ENCODE data around the gene CWH43.

Gene CWH43

DNA sequence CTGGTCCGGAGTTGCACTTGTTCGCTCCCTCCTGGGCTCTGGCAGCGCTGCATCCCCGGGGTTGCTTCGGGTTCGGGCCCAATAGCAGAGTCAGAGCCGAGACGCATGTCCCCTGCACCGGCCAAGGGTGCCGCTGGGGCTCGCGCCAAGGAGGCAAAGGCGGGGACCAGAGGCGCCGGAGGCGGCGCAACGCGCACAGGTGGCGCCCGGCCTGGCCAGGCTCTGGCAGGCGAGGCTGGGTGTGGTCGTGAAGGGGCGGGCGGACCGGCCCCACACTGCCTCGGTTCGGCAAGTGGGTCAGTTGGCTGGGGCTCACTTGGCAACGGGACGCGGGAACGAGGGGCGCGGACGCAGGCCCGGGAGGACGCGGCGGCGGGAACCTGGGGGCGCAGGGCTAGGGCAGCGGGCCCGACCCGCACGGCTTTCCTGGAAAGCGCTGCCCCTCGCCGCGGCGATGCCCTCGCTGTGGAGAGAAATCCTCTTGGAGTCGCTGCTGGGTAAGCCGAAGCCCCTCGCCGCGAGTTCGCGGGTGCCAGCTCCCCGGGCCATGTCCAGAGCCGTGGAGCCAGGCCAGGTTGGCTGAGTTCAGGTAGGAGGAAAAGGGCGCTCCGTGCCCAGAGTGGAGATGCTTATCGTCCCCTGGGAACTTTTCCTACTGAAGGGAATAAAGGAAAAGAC lies at the start of gene CWH43:
Gene CWH43, plus strand, starts transcription at position 300 of the 678 bp plus-strand sequence. Its CDS starts 155 bp downstream, at position 455.
- H3K9ac ChIP-seq (ENCODE audit: low read depth, low read length), result peak within 1 kb of the TSS; percentile 38; the same call in 1 of the 2 replicates
- no peak within 1 kb of the TSS for H3K27ac ChIP-seq (ENCODE audit: low read length)
- 0 out of 2 replicates have a peak, but pooled peaks cover 4% of the 10 kb centered on the region for H3K9me3 ChIP-seq (ENCODE audit: insufficient read depth, low read depth, low read length)
- peaks cover 55% of the 10 kb centered on the region for H3K27me3 ChIP-seq (ENCODE audit: insufficient read depth, low read length)
- H3K36me3 ChIP-seq (ENCODE audit: insufficient read depth, low read depth, low read length), result no peaks in the 10 kb centered on the region
- peak within 1 kb of the TSS; percentile 68 for H3K4me3 ChIP-seq (ENCODE audit: low read length)
- no peaks in the 10 kb centered on the region for H3K4me1 ChIP-seq (ENCODE audit: insufficient read depth, low read length)

DNA sequence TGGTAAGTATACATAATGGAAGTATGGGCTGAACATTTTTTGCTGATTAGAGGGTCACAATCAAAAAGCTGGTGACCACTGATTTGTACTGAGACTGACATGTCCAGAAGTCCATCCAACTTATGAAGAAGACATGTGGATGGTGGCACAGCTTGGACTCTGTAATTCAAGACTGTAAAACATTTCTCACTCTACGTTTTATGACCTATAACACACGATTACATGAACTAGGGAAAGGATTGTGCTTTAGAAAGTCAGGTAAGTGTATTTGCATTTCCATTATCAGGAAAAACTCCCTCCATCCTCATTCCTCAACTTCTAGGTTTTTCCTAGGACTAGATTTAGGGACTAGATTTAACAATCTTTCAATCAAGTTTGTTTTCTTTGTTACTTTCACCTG lies 49.0 kb upstream of the CWH43 start:
- H3K36me3 ChIP-seq (ENCODE audit: insufficient read depth, low read depth, low read length), result no peaks in the 10 kb centered on the region
- no peak overlapping the region for H3K9ac ChIP-seq (ENCODE audit: low read depth, low read length)
- H3K27me3 ChIP-seq (ENCODE audit: insufficient read depth, low read length), result no peaks in the 10 kb centered on the region
- no peak overlapping the region for H3K27ac ChIP-seq (ENCODE audit: low read length)
- H3K4me3 ChIP-seq (ENCODE audit: low read length), result no peak overlapping the region
- H3K9me3 ChIP-seq (ENCODE audit: insufficient read depth, low read depth, low read length), result no peaks in the 10 kb centered on the region
- no peaks in the 10 kb centered on the region for H3K4me1 ChIP-seq (ENCODE audit: insufficient read depth, low read length)

GRCh38 chr4:48938831-48939230 lies 47.2 kb upstream of the CWH43 start:
- no peak overlapping the region for H3K9ac ChIP-seq (ENCODE audit: low read depth, low read length)
- no peak overlapping the region for H3K27ac ChIP-seq (ENCODE audit: low read length)
- no peaks in the 10 kb centered on the region for H3K27me3 ChIP-seq (ENCODE audit: insufficient read depth, low read length)
- no peak overlapping the region for H3K4me3 ChIP-seq (ENCODE audit: low read length)
- no peaks in the 10 kb centered on the region for H3K4me1 ChIP-seq (ENCODE audit: insufficient read depth, low read length)
- no peaks in the 10 kb centered on the region for H3K36me3 ChIP-seq (ENCODE audit: insufficient read depth, low read depth, low read length)
- H3K9me3 ChIP-seq (ENCODE audit: insufficient read depth, low read depth, low read length), result no peaks in the 10 kb centered on the region

DNA sequence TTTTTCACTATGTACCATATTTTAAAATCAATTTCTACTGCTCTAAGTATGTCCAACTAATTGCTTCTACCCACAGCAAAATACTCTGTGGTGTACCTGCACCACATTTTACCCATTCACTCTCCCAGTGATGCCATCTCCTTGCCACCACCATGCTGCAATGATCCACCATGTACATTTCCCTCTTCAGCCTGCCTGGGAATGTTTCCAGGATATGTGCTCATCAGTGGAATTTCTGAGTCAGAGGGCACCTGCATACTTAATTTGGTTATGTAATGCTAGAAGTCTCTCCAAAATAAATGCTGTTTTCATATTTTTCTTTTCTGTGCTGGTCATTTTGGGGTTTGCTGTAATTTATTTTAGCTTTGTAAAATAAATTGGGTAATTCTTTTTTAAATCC lies 46.3 kb upstream of the CWH43 start:
- Histone ChIP-seq H3K9ac (ENCODE audit: low read depth, low read length) (no peak overlapping the region), H3K4me3 (ENCODE audit: low read length) (no peak overlapping the region), H3K27me3 (ENCODE audit: insufficient read depth, low read length) (no peaks in the 10 kb centered on the region), H3K36me3 (ENCODE audit: insufficient read depth, low read depth, low read length) (no peaks in the 10 kb centered on the region), H3K27ac (ENCODE audit: low read length) (no peak overlapping the region), H3K9me3 (ENCODE audit: insufficient read depth, low read depth, low read length) (no peaks in the 10 kb centered on the region), H3K4me1 (ENCODE audit: insufficient read depth, low read length) (peaks cover under 1% of the 10 kb centered on the region; the same call in 1 of the 2 replicates)

GRCh38 chr4:48943387-48943786 lies 42.7 kb upstream of the CWH43 start:
- no peak overlapping the region for H3K27ac ChIP-seq (ENCODE audit: low read length)
- no peaks in the 10 kb centered on the region for H3K27me3 ChIP-seq (ENCODE audit: insufficient read depth, low read length)
- no peaks in the 10 kb centered on the region for H3K36me3 ChIP-seq (ENCODE audit: insufficient read depth, low read depth, low read length)
- no peak overlapping the region for H3K4me3 ChIP-seq (ENCODE audit: low read length)
- no peaks in the 10 kb centered on the region for H3K9me3 ChIP-seq (ENCODE audit: insufficient read depth, low read depth, low read length)
- H3K4me1 ChIP-seq (ENCODE audit: insufficient read depth, low read length), result peaks cover 4% of the 10 kb centered on the region; the same call in 1 of the 2 replicates
- no peak overlapping the region for H3K9ac ChIP-seq (ENCODE audit: low read depth, low read length)

DNA sequence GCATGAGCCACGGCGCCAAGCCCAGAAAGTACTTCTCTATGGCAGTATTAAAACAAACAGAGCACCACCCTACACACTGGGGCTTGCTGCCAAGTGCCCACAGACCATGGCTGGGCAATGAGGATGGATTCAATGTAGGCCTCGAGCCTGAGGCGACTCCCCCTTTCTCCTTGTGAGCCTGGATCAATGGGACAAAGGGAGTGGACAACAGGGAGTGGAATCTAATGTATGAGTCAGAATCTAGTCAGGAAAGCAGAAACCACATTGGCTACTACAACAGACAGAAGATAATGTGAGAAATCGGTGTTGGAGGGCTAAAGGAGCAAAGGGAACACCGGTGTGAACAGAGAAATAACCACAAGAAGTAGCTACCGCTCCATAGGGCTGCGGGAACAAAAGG lies 41.8 kb upstream of the CWH43 start:
- Histone ChIP-seq H3K4me3 (ENCODE audit: low read length) (no peak overlapping the region), H3K9me3 (ENCODE audit: insufficient read depth, low read depth, low read length) (no peaks in the 10 kb centered on the region), H3K9ac (ENCODE audit: low read depth, low read length) (no peak overlapping the region), H3K27ac (ENCODE audit: low read length) (no peak overlapping the region), H3K4me1 (ENCODE audit: insufficient read depth, low read length) (peaks cover 4% of the 10 kb centered on the region; the same call in 1 of the 2 replicates), H3K36me3 (ENCODE audit: insufficient read depth, low read depth, low read length) (no peaks in the 10 kb centered on the region), H3K27me3 (ENCODE audit: insufficient read depth, low read length) (no peaks in the 10 kb centered on the region)

DNA sequence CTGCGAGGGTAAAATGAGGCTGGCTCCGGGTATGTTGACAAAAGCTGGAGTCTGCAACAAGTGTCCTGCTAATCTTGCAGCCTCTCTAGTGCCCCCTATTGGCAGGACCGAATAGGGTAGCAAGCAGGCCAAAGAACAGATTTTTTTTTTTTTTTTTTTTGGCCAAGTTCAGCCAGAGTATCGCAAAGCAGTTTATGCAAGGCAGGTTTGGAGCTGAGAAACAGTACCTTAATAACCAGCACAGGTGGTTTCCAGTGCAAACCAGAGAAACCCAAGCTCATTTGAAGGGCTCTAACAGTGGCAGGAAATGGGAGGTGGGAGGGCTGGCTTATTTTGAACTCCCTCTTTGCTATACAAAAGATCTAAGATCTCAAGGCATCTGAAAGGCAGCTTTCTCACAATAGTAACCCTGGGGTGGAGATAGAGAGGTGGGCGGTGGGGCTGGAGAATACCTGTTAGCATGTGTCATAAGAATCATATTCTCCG lies 41.3 kb upstream of the CWH43 start:
- Histone ChIP-seq H3K27ac (ENCODE audit: low read length) (no peak overlapping the region), H3K4me3 (ENCODE audit: low read length) (no peak overlapping the region), H3K9ac (ENCODE audit: low read depth, low read length) (no peak overlapping the region), H3K36me3 (ENCODE audit: insufficient read depth, low read depth, low read length) (no peaks in the 10 kb centered on the region), H3K4me1 (ENCODE audit: insufficient read depth, low read length) (peaks cover 4% of the 10 kb centered on the region; the same call in 1 of the 2 replicates), H3K9me3 (ENCODE audit: insufficient read depth, low read depth, low read length) (no peaks in the 10 kb centered on the region), H3K27me3 (ENCODE audit: insufficient read depth, low read length) (no peaks in the 10 kb centered on the region)

- Histone ChIP-seq H3K9me3 (ENCODE audit: insufficient read depth, low read depth, low read length) (no peaks in the 10 kb centered on the region), H3K27ac (ENCODE audit: low read length) (no peak overlapping the region), H3K4me1 (ENCODE audit: insufficient read depth, low read length) (peaks cover 4% of the 10 kb centered on the region; the same call in 1 of the 2 replicates), H3K4me3 (ENCODE audit: low read length) (no peak overlapping the region), H3K27me3 (ENCODE audit: insufficient read depth, low read length) (no peaks in the 10 kb centered on the region), H3K36me3 (ENCODE audit: insufficient read depth, low read depth, low read length) (no peaks in the 10 kb centered on the region), H3K9ac (ENCODE audit: low read depth, low read length) (no peak overlapping the region)
These were observed 40.1 kb upstream of the CWH43 start for GRCh38 chr4:48945981-48946380.

- Histone ChIP-seq H3K4me3 (ENCODE audit: low read length) (no peak overlapping the region), H3K4me1 (ENCODE audit: insufficient read depth, low read length) (peaks cover 4% of the 10 kb centered on the region; the same call in 1 of the 2 replicates), H3K27me3 (ENCODE audit: insufficient read depth, low read length) (no peaks in the 10 kb centered on the region), H3K9ac (ENCODE audit: low read depth, low read length) (no peak overlapping the region), H3K9me3 (ENCODE audit: insufficient read depth, low read depth, low read length) (peaks cover 3% of the 10 kb centered on the region; the same call in 1 of the 2 replicates), H3K27ac (ENCODE audit: low read length) (no peak overlapping the region), H3K36me3 (ENCODE audit: insufficient read depth, low read depth, low read length) (no peaks in the 10 kb centered on the region)
These were observed 38.3 kb upstream of the CWH43 start for GRCh38 chr4:48947731-48948130.

- no peak overlapping the region for H3K27ac ChIP-seq (ENCODE audit: low read length)
- no peak overlapping the region for H3K4me3 ChIP-seq (ENCODE audit: low read length)
- H3K9me3 ChIP-seq (ENCODE audit: insufficient read depth, low read depth, low read length), result peaks cover 3% of the 10 kb centered on the region; the same call in 1 of the 2 replicates
- H3K27me3 ChIP-seq (ENCODE audit: insufficient read depth, low read length), result no peaks in the 10 kb centered on the region
- H3K36me3 ChIP-seq (ENCODE audit: insufficient read depth, low read depth, low read length), result no peaks in the 10 kb centered on the region
- peaks cover 7% of the 10 kb centered on the region; the same call in 1 of the 2 replicates for H3K4me1 ChIP-seq (ENCODE audit: insufficient read depth, low read length)
- no peak overlapping the region for H3K9ac ChIP-seq (ENCODE audit: low read depth, low read length)
These were observed 37.0 kb upstream of the CWH43 start for GRCh38 chr4:48949086-48949485.

DNA sequence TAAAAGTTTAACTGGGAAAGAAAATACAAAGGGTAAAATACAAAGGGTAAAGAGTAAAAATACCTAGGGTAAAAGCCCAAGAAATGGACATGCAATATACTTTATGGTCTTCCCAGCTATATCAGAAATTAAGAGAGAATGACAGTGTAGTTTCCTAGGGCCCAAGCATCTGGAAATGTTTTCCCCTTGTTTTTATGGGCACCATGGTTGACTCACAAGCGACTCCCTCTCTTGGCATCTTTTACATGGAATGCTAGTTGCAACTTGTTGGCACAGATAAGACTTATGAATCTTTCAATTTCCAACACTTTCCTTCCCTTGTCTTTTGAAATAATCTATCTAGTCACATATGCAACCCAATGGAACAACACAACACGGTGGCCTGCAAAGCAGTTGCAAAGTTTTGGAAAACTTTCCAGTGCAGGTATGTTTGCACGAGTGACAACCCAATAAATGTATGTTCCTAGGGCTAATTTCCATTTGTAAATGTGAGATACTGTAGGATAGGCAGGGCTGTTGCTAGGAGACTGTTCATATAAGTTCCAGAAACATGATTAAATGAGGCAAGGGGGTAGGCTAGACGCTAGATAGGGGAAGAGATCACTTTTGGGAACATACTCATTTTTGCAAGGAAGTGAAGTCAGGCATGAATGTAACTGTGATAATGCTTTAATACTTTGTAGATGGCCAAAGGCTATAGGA lies 36.4 kb upstream of the CWH43 start:
- Histone ChIP-seq H3K27me3 (ENCODE audit: insufficient read depth, low read length) (no peaks in the 10 kb centered on the region), H3K9me3 (ENCODE audit: insufficient read depth, low read depth, low read length) (peaks cover 3% of the 10 kb centered on the region; the same call in 1 of the 2 replicates), H3K27ac (ENCODE audit: low read length) (no peak overlapping the region), H3K4me1 (ENCODE audit: insufficient read depth, low read length) (peaks cover 10% of the 10 kb centered on the region; the same call in 1 of the 2 replicates), H3K9ac (ENCODE audit: low read depth, low read length) (no peak overlapping the region), H3K36me3 (ENCODE audit: insufficient read depth, low read depth, low read length) (no peaks in the 10 kb centered on the region), H3K4me3 (ENCODE audit: low read length) (no peak overlapping the region)
